GM21786 (cell line): ENCODE data around the gene ICAM5.

Experiments
- ATAC-seq: cut with Tn5 transposase; IDR thresholded peaks from one replicate; pipeline ENCODE4 v1.9.1; 2021; ENCODE audit not compliant: unreplicated experiment

The ICAM5 gene

DNA sequence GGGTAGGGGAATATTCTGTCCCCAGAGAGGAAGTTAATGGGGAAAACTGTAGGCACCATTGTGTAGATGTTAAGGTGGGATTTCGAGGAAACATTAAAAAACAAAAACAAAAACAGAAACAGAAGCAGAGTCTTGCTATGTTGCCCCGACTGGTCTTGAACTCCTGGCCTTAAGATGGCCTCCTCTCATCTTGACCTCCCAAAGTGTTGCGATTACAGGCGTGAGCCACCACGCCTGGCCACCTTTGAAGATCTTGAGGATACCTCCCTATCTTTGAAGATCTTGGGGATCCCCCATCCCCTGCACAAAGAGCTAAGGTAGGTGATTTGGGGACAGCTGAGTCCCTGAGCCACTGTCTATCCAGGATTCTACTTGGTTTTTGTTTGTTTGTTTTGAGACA, 50.2 kb downstream of the ICAM5 start:
- ATAC-seq: no peak

DNA sequence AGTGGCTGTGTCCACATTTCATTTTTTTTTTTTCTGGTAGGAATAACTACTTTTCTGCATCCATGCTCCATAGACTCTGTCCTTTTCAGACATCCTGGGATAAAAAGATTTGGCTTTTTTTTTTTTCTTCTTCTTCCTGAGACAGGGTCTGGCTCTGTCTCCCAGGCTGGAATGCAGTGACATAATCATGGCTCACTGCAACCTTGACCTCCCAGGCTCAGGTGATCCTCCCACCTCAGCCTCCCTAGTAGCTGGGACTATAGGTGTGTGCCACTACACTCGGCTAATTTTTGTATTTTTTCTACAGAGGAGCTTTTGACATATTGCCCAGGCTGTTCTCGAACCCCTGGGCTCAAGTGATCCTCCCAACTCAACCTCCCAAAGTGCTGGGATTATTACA, 53.7 kb downstream of the ICAM5 start:
- ATAC-seq: no peak

GRCh38 chr19:10344780-10345179, 55.0 kb downstream of the ICAM5 start:
- no peak for ATAC-seq
